ENCODE data around the gene RNASE11.
"Not testable (repeated sequence)": the region's sequence is repeated elsewhere in the genome, so short reads cannot be mapped to it uniquely, and the experiment has no call there.

RNASE11 gene

DNA sequence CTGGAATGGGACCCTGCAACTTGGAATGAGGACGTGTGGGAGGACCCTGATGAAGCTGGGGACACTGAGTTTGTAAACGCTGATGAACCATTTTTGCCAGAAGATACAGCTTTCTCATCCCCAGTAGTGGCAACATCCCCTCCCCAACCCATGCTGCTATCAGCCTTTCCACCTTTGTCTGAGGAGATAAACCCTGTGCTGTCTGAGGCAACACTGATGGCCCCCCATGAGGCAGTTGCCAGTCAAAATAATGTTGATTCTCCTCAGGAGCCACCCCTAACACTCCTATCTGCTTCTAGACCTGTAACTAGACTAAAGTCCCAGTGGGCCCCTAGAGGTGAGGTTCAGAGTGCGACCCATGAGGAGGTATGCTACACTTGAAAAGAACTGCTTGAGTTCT, 19.4 kb downstream of the RNASE11 start:
- H3K27ac ChIP-seq (ENCODE audit: low read depth, low read length): no peak overlapping the region
- H3K79me2 ChIP-seq (ENCODE audit: control insufficient read depth, low read length): no peaks in the 10 kb centered on the region
- H3K4me1 ChIP-seq (ENCODE audit: control insufficient read depth, low read length): no peaks in the 10 kb centered on the region
- no peak overlapping the region for H3K4me3 ChIP-seq (ENCODE audit: low read length)
- H3K9me2 ChIP-seq (replicated peaks; ENCODE audit: control insufficient read depth, low read length): no peaks in the 10 kb centered on the region
- peaks cover 5% of the 10 kb centered on the region; the same call in 1 of the 2 replicates for H3K9me3 ChIP-seq (ENCODE audit: control insufficient read depth, insufficient read depth, low read length)
- peaks cover 4% of the 10 kb centered on the region; the same call in 1 of the 2 replicates for H3K27me3 ChIP-seq (ENCODE audit: control insufficient read depth, low read length)
- no peaks in the 10 kb centered on the region for H4K20me1 ChIP-seq (ENCODE audit: control insufficient read depth, insufficient read depth, low read depth, low read length)
- H3K36me3 ChIP-seq (ENCODE audit: control insufficient read depth, low read length): no peaks in the 10 kb centered on the region
- TF ChIP-seq EZH2phosphoT487 (IDR thresholded peaks at IDR 0.05; ENCODE audit: borderline replicate concordance, low read length): no peak
- TF ChIP-seq, protein P1, sequence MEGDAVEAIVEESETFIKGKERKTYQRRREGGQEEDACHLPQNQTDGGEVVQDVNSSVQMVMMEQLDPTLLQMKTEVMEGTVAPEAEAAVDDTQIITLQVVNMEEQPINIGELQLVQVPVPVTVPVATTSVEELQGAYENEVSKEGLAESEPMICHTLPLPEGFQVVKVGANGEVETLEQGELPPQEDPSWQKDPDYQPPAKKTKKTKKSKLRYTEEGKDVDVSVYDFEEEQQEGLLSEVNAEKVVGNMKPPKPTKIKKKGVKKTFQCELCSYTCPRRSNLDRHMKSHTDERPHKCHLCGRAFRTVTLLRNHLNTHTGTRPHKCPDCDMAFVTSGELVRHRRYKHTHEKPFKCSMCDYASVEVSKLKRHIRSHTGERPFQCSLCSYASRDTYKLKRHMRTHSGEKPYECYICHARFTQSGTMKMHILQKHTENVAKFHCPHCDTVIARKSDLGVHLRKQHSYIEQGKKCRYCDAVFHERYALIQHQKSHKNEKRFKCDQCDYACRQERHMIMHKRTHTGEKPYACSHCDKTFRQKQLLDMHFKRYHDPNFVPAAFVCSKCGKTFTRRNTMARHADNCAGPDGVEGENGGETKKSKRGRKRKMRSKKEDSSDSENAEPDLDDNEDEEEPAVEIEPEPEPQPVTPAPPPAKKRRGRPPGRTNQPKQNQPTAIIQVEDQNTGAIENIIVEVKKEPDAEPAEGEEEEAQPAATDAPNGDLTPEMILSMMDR (IDR thresholded peaks at IDR 0.05; ENCODE audit: low read depth, low read length, poor library complexity, severe bottlenecking): no peak
- H3K4me2 ChIP-seq (ENCODE audit: low read length): no peak overlapping the region
- no peaks in the 10 kb centered on the region for H3F3A ChIP-seq (ENCODE audit: control insufficient read depth, insufficient read depth)

DNA sequence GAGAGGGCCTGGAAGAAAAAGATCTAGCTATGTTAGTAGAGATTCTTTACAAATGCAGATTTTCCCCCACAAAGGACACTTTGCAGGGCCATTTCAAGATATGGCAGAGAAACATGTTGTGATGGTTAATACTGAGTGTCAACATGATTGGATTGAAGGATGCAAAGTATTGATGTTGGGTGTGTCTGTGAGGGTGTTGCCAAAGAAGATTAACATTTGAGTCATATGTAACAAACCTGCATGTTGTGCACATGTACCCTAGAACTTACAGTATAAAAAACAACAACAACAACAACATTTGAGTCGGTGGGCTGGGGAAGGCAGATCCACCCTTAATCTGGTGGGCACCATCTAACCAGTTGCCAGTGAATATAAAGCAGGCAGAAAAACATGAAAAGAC, 20.6 kb downstream of the RNASE11 start:
- H3K9me2 ChIP-seq (replicated peaks; ENCODE audit: control insufficient read depth, low read length); H3K27ac ChIP-seq (ENCODE audit: low read depth, low read length): not testable (repeated sequence)

DNA sequence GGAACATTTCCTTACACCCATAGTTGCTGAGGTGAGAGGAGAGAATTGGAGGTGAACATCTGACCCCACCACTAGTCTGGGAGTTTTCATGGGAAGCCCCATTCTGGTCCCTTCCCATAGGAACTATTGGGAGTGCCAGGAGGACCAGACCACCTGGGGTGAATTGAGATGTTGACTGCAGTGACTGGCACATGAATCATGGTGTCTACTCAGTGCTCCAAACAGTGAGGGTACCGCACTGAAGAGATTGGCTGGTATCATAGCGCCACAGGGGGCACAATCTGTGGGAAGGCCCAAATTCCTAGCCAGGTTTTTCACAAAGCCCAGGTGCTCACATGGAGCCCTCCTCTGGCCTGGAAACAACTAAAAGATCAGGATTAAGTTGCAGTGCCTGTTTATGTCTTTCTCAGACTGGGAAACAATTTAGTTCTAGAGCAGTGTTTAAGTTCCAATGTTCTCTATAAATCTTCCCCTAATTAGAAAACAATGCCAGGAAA, 23.3 kb downstream of the RNASE11 start:
- H3K27me3 ChIP-seq (ENCODE audit: control insufficient read depth, low read length): peaks cover 4% of the 10 kb centered on the region; the same call in 1 of the 2 replicates
- H3F3A ChIP-seq (ENCODE audit: control insufficient read depth, insufficient read depth): no peaks in the 10 kb centered on the region
- no peaks in the 10 kb centered on the region for H4K20me1 ChIP-seq (ENCODE audit: control insufficient read depth, insufficient read depth, low read depth, low read length)
- no peak overlapping the region for H3K27ac ChIP-seq (ENCODE audit: low read depth, low read length)
- H3K4me1 ChIP-seq (ENCODE audit: control insufficient read depth, low read length): no peaks in the 10 kb centered on the region
- TF ChIP-seq, protein P1 (IDR thresholded peaks at IDR 0.05; ENCODE audit: low read depth, low read length, poor library complexity, severe bottlenecking): no peak
- no peak for TF ChIP-seq EZH2phosphoT487 (IDR thresholded peaks at IDR 0.05; ENCODE audit: borderline replicate concordance, low read length)
- H3K9me3 ChIP-seq (ENCODE audit: control insufficient read depth, insufficient read depth, low read length): peaks cover 5% of the 10 kb centered on the region; the same call in 1 of the 2 replicates
- H3K9me2 ChIP-seq (replicated peaks; ENCODE audit: control insufficient read depth, low read length): no peaks in the 10 kb centered on the region
- H3K4me3 ChIP-seq (ENCODE audit: low read length): no peak overlapping the region
- H3K79me2 ChIP-seq (ENCODE audit: control insufficient read depth, low read length): no peaks in the 10 kb centered on the region
- no peak overlapping the region for H3K4me2 ChIP-seq (ENCODE audit: low read length)
- H3K36me3 ChIP-seq (ENCODE audit: control insufficient read depth, low read length): no peaks in the 10 kb centered on the region

More for the DNA sequence above, 20.6 kb downstream of the RNASE11 start:
- H3K4me1 ChIP-seq (ENCODE audit: control insufficient read depth, low read length); H3K4me3 ChIP-seq (ENCODE audit: low read length); H3K36me3 ChIP-seq (ENCODE audit: control insufficient read depth, low read length); H3K79me2 ChIP-seq (ENCODE audit: control insufficient read depth, low read length); H3K9me3 ChIP-seq (ENCODE audit: control insufficient read depth, insufficient read depth, low read length); H3K27me3 ChIP-seq (ENCODE audit: control insufficient read depth, low read length); H3F3A ChIP-seq (ENCODE audit: control insufficient read depth, insufficient read depth); H3K4me2 ChIP-seq (ENCODE audit: low read length); H4K20me1 ChIP-seq (ENCODE audit: control insufficient read depth, insufficient read depth, low read depth, low read length): not testable (repeated sequence)

DNA sequence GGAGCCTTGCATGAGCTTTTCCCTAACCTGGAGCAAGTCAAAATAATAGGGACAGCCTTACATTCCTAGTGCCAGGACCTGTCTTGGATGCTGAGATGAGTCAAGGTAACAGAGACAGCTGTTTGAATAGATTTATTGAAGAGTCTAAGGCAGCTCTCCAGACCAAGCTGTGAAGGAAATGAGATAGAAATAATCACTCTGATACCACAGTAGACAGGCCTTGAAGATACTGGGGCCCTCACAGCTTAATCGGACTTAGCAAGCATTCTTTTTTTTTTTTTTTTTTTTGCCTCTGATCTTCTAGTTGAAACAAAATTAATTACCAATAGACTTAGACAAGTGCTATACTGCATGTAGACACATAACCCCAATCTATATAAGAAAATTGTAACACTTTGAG, 23.8 kb downstream of the RNASE11 start:
- no peaks in the 10 kb centered on the region for H4K20me1 ChIP-seq (ENCODE audit: control insufficient read depth, insufficient read depth, low read depth, low read length)
- no peaks in the 10 kb centered on the region for H3F3A ChIP-seq (ENCODE audit: control insufficient read depth, insufficient read depth)
- no peak overlapping the region for H3K4me3 ChIP-seq (ENCODE audit: low read length)
- no peaks in the 10 kb centered on the region for H3K4me1 ChIP-seq (ENCODE audit: control insufficient read depth, low read length)
- H3K27ac ChIP-seq (ENCODE audit: low read depth, low read length): no peak overlapping the region
- H3K36me3 ChIP-seq (ENCODE audit: control insufficient read depth, low read length): no peaks in the 10 kb centered on the region
- TF ChIP-seq EZH2phosphoT487 (IDR thresholded peaks at IDR 0.05; ENCODE audit: borderline replicate concordance, low read length): no peak
- TF ChIP-seq, protein P1 (IDR thresholded peaks at IDR 0.05; ENCODE audit: low read depth, low read length, poor library complexity, severe bottlenecking): no peak
- no peaks in the 10 kb centered on the region for H3K79me2 ChIP-seq (ENCODE audit: control insufficient read depth, low read length)
- H3K4me2 ChIP-seq (ENCODE audit: low read length): no peak overlapping the region
- no peaks in the 10 kb centered on the region for H3K9me2 ChIP-seq (replicated peaks; ENCODE audit: control insufficient read depth, low read length)
- H3K27me3 ChIP-seq (ENCODE audit: control insufficient read depth, low read length): peaks cover 4% of the 10 kb centered on the region; the same call in 1 of the 2 replicates
- H3K9me3 ChIP-seq (ENCODE audit: control insufficient read depth, insufficient read depth, low read length): peaks cover 5% of the 10 kb centered on the region; the same call in 1 of the 2 replicates
